Measurements from ENCODE around the gene NPAS3. TPM values are rescaled to one million over a fixed set of nuclear protein-coding genes. Genes with fewer than 3 reads are reported as not detected.

NPAS3 gene
- total and polyA plus RNA-seq, 2 of the 8 experiments (the other 6 are each of a cell fraction or from before 2014, with no cell fraction given), result 0.11 to 0.60 TPM

- no peak overlapping the region for H2BK20ac ChIP-seq (ENCODE audit: low read length)
- H3K56ac ChIP-seq (replicated peaks; ENCODE audit: insufficient read length, low read depth, low read length), result no peak overlapping the region
- no peaks in the 10 kb centered on the region for H3K27me3 ChIP-seq (replicated peaks in 1 of 4; ENCODE audit: control insufficient read depth in 3 of 4, extremely low read depth in 1 of 4, insufficient read depth in 3 of 4, low read length in 3 of 4)
- H2AFZ ChIP-seq (ENCODE audit: low read length), result no peak overlapping the region
- no peaks in the 10 kb centered on the region for H4K20me1 ChIP-seq (replicated peaks in 1 of 2; ENCODE audit: control insufficient read depth in 1 of 2, insufficient read depth in 2 of 2, low read length in 2 of 2)
- no peak overlapping the region for H2BK120ac ChIP-seq (replicated peaks; ENCODE audit: low read depth, low read length)
- no peak overlapping the region for H2BK5ac ChIP-seq (ENCODE audit: low read depth, low read length)
- no peak overlapping the region for H3K9ac ChIP-seq (replicated peaks in 1 of 4; ENCODE audit: extremely low read depth in 1 of 4, low read depth in 3 of 4, low read length in 3 of 4)
- no peaks in the 10 kb centered on the region for H3K9me3 ChIP-seq (ENCODE audit: insufficient read depth in 2 of 2, low read depth in 1 of 2, low read length in 1 of 2)
- no peaks in the 10 kb centered on the region for H3K79me2 ChIP-seq (ENCODE audit: control insufficient read depth in 1 of 2, insufficient read depth in 2 of 2, low read length in 2 of 2)
- H4K8ac ChIP-seq (ENCODE audit: extremely low read depth, insufficient read depth, low read length), result no peak overlapping the region
- no peak overlapping the region for H3K23ac ChIP-seq (ENCODE audit: insufficient read length)
- no peak overlapping the region for H3K4ac ChIP-seq (replicated peaks; ENCODE audit: insufficient read length, low read depth, low read length)
- ChIA-PET POLR2A (ENCODE audit: partially characterized antibody) (no interaction called here), CTCF (ENCODE audit: partially characterized antibody) (interaction anchor here (0.8 kb wide), 1 partner anchor 12 kb away, joined by 5 read pairs; no protein-coding TSS in a partner anchor)
- H4K5ac ChIP-seq (ENCODE audit: insufficient read length, low read depth, low read length), result no peak overlapping the region
- H3K14ac ChIP-seq (ENCODE audit: insufficient read length), result no peak overlapping the region
- TF ChIP-seq SRF (IDR thresholded peaks at IDR 0.05; ENCODE audit: low read depth, low read length), result no peak
- DNase-seq (ENCODE audit: low read depth in 1 of 2, low spot score in 2 of 2), result no peak
- no peak for FAIRE-seq
- H4K91ac ChIP-seq (replicated peaks; ENCODE audit: insufficient read length, low read length), result no peak overlapping the region
- no peak overlapping the region for H3K4me3 ChIP-seq (ENCODE audit: extremely low read depth in 1 of 4, insufficient read depth in 2 of 4, low read depth in 3 of 4, low read length in 4 of 4)
- H2BK15ac ChIP-seq (ENCODE audit: low read length), result no peak overlapping the region
- no peak overlapping the region for H3K18ac ChIP-seq (ENCODE audit: extremely low read depth, low read length)
- no peaks in the 10 kb centered on the region; the same call in 1 of the 2 replicates for H3K23me2 ChIP-seq (ENCODE audit: low read depth, low read length)
- no peaks in the 10 kb centered on the region; a peak in 1 of 8 replicates for H3K36me3 ChIP-seq (ENCODE audit: control insufficient read depth in 2 of 4, insufficient read depth in 4 of 4, low read length in 3 of 4)
- H2AK5ac ChIP-seq (ENCODE audit: low read depth, low read length), result no peak overlapping the region
- no peak overlapping the region for H2BK12ac ChIP-seq (ENCODE audit: low read depth, low read length)
- H3K79me1 ChIP-seq (ENCODE audit: low read depth, low read length), result no peaks in the 10 kb centered on the region
- H3K4me2 ChIP-seq (ENCODE audit: insufficient read depth in 1 of 2, low read depth in 2 of 2, low read length in 2 of 2), result no peak overlapping the region
- no peaks in the 10 kb centered on the region for H3K4me1 ChIP-seq (replicated peaks in 1 of 4; ENCODE audit: control insufficient read depth in 3 of 4, insufficient read depth in 4 of 4, low read length in 3 of 4)
- no peak overlapping the region for H3K27ac ChIP-seq (ENCODE audit: low read depth, low read length)
- WGBS, 2 experiments (ENCODE audit: extremely low coverage in 1 of 2, insufficient coverage in 1 of 2, insufficient read length in 1 of 2, insufficient replicate concordance in 2 of 2, low coverage in 1 of 2, low lambda C conversion rate in 2 of 2, missing lambda C conversion rate in 1 of 2), result 85% methylated on average over 3 of the region's 3 CpGs; no CpG with 5 or more reads in 1 of the 2 experiments
Observed at GRCh38 chr14:33376510-33376909, 437.8 kb downstream of the NPAS3 start.

Measured in H1 (cell line).